Measurements from ENCODE around the gene AHDC1. TPM values are rescaled to one million over a fixed set of nuclear protein-coding genes. Genes with fewer than 3 reads are reported as not detected.

Gene AHDC1
- total RNA-seq, 2 donors from 2014 or later = 23.5 to 35.0 TPM

DNA sequence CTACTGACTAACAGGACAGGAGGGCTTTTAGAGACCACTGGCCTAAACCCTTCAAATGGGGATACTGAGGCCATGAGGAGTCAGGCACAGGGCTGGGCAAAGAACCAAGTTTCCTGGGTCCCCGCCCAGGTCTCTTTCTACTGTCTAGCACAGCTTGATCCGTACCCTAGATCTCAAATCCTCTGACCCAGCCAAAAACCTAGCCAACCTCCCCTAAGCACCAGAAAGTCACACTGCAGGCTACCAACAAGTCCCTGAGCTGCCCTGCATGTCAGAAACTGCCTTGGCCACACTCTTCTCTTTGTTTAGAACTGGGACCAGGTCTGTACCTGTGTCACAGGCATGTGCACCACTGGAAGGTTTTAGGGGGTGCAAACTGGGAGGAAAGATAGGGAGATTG lies 33.6 kb downstream of the AHDC1 start:
- Histone ChIP-seq H3K36me3 (no peaks in the 10 kb centered on the region), H3K27me3 (no peaks in the 10 kb centered on the region), H3K4me3 (no peak overlapping the region), H3K9me3 (no peaks in the 10 kb centered on the region), H3K4me1 (peaks cover 0 to 100% of the 10 kb centered on the region in 2 donors), H3K27ac (peak overlapping the region; percentile 90 to 96)
- peak; percentile 58 for DNase-seq (ENCODE audit: low spot score)
- TF ChIP-seq, protein P1, sequence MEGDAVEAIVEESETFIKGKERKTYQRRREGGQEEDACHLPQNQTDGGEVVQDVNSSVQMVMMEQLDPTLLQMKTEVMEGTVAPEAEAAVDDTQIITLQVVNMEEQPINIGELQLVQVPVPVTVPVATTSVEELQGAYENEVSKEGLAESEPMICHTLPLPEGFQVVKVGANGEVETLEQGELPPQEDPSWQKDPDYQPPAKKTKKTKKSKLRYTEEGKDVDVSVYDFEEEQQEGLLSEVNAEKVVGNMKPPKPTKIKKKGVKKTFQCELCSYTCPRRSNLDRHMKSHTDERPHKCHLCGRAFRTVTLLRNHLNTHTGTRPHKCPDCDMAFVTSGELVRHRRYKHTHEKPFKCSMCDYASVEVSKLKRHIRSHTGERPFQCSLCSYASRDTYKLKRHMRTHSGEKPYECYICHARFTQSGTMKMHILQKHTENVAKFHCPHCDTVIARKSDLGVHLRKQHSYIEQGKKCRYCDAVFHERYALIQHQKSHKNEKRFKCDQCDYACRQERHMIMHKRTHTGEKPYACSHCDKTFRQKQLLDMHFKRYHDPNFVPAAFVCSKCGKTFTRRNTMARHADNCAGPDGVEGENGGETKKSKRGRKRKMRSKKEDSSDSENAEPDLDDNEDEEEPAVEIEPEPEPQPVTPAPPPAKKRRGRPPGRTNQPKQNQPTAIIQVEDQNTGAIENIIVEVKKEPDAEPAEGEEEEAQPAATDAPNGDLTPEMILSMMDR (IDR thresholded peaks at IDR 0.05) = no peak

DNA sequence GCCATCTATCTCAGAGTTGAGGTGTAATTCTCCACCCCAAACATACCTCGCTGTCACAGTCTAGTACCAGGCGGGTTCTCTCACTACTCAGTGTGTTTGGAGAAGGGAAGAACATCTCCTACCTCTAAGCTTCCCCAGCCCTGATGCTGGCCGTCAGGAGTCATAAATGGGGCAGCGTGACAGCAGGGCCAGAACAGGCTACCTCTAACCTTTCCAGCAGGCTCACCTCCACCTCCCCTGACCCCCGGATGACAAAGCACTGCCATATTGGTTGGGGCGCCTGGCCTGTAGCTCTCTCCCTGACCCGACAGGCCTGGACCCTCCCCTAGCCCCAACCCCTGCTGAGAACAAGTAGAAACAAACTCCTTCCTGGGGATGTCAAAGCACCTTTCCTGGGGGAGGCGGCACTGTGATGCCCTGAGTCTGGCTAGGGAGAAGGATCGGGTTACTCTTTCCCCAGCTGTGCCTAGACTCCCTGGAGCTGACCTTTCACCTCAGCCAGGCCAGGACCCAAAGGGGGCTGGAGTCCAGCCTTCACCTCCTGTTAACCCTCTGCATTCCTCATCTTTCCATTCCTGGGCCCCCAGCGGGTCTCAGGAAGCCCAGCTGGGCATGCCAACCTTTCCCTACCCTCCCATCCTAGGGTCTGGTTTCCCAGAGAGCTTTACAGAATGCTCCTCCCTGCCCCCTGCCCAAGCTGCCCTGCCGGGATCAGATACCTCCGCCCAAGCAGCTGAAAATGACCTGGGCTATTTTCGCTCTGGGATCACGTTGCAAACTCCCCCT lies 34.2 kb downstream of the AHDC1 start:
- Histone ChIP-seq H3K36me3 (no peaks in the 10 kb centered on the region), H3K4me1 (peaks cover 0 to 100% of the 10 kb centered on the region in 2 donors), H3K9me3 (no peaks in the 10 kb centered on the region), H3K27me3 (no peaks in the 10 kb centered on the region), H3K27ac (peak overlapping the region; percentile 90 to 96), H3K4me3 (no peak overlapping the region)
- DNase-seq (ENCODE audit: low spot score) = no peak
- TF ChIP-seq, protein P1 (IDR thresholded peaks at IDR 0.05) = no peak

DNA sequence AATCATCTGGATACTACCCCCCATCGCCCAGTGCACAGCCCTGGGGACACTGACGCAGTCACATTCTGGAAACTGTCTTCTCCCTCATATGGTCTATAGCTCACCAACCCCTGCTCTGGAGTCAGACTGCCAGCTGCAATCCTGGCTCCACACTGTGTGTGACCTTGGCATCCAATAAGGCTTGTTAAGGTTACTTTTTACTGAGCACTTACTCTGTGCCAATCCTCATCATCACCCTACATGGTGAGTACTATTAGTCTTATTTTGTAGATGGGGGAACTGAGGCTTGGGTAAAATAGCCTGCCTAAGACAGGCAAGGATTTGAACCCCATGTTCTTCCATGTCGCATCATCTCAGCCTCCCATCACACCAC lies 34.9 kb downstream of the AHDC1 start:
- DNase-seq (ENCODE audit: low spot score) = no peak
- H3K27me3 ChIP-seq = no peaks in the 10 kb centered on the region
- no peaks in the 10 kb centered on the region for H3K36me3 ChIP-seq
- H3K4me3 ChIP-seq = peak overlapping the region in 1 of 2 donors; percentile 40
- peak overlapping the region; percentile 90 to 96 for H3K27ac ChIP-seq
- TF ChIP-seq, protein P1 (IDR thresholded peaks at IDR 0.05) = no peak
- no peaks in the 10 kb centered on the region for H3K9me3 ChIP-seq
- peaks cover 0 to 100% of the 10 kb centered on the region in 2 donors for H3K4me1 ChIP-seq

GRCh38 chr1:27568300-27569087 lies 35.5 kb downstream of the AHDC1 start:
- Histone ChIP-seq H3K27ac (peak overlapping the region; percentile 90 to 96), H3K9me3 (no peaks in the 10 kb centered on the region), H3K27me3 (no peaks in the 10 kb centered on the region), H3K36me3 (no peaks in the 10 kb centered on the region), H3K4me3 (peak overlapping the region in 1 of 2 donors; percentile 40), H3K4me1 (peaks cover 0 to 100% of the 10 kb centered on the region in 2 donors)
- DNase-seq (ENCODE audit: low spot score) = peak; percentile 95
- TF ChIP-seq, protein P1 (IDR thresholded peaks at IDR 0.05) = peak; percentile 86 to 88

- no peaks in the 10 kb centered on the region for H3K27me3 ChIP-seq
- DNase-seq (ENCODE audit: low spot score) = no peak
- peaks cover 0 to 100% of the 10 kb centered on the region in 2 donors for H3K4me1 ChIP-seq
- H3K36me3 ChIP-seq = no peaks in the 10 kb centered on the region
- peak overlapping the region; percentile 90 to 96 for H3K27ac ChIP-seq
- peak overlapping the region in 1 of 2 donors; percentile 21 for H3K4me3 ChIP-seq
- H3K9me3 ChIP-seq = no peaks in the 10 kb centered on the region
- TF ChIP-seq, protein P1 (IDR thresholded peaks at IDR 0.05) = no peak
These were observed 36.0 kb downstream of the AHDC1 start for GRCh38 chr1:27567971-27568299.

Measured in right atrium auricular region (tissue), 2 donors.